H1 (cell line): Measurements from ENCODE around the gene ACHE. TPM values are rescaled to one million over a fixed set of nuclear protein-coding genes. Genes with fewer than 3 reads are reported as not detected.

Experiments used
- BACH1 ChIP-seq: IDR thresholded peaks from 2 replicates; pipeline ENCODE4 v1.6.1; 2012; ENCODE audit warnings: low read length, improper control_type of control experiment
- EP300 ChIP-seq, 2 experiments: IDR thresholded peaks; 1 replicate in 1 of 2; 2 replicates in 1 of 2; pipeline ENCODE4 v1.6.1; 2011 to 2012; ENCODE audit warnings: low read depth in 2 of 2, low read length in 2 of 2, mild to moderate bottlenecking in 2 of 2, borderline replicate concordance in 1 of 2, inconsistent platforms in 1 of 2, moderate library complexity in 1 of 2
- EZH2 ChIP-seq: fragments of 200-600 bp; sonication (generic); IDR thresholded peaks from 2 replicates; pipeline ENCODE4 v1.7.1; 2012; ENCODE audit warnings: low read depth, mild to moderate bottlenecking, moderate library complexity, low read length, inconsistent platforms; ENCODE audit not compliant: severe bottlenecking
- FOSL1 ChIP-seq: IDR thresholded peaks from 2 replicates; pipeline ENCODE4 v1.6.1; 2011; ENCODE audit warnings: mild to moderate bottlenecking, low read depth, low read length, moderate library complexity; ENCODE audit not compliant: insufficient read depth
- GTF2F1 ChIP-seq: IDR thresholded peaks from 2 replicates; pipeline ENCODE4 v1.6.1; 2012; ENCODE audit warnings: low read depth, low read length, improper control_type of control experiment, borderline replicate concordance
- KDM1A ChIP-seq: fragments of 200-600, 300-600 bp; sonication (generic); IDR thresholded peaks from 2 replicates; pipeline ENCODE4 v1.7.1; 2016; ENCODE audit warnings: mild to moderate bottlenecking, low read length, borderline replicate concordance
- POLR2A ChIP-seq, 2 experiments: IDR thresholded peaks; 1 replicate in 1 of 2; 2 replicates in 1 of 2; pipeline ENCODE4 v1.6.1; 2011; ENCODE audit warnings: low read depth in 2 of 2, low read length in 2 of 2, mild to moderate bottlenecking in 2 of 2; ENCODE audit errors: control extremely low read depth in 1 of 2
- polyA plus RNA-seq, 7 experiments: library from polyadenylated mRNA; depleted of rRNA in 3 of 7; stranded (reverse) in 5 of 7; unstranded in 2 of 7; fragments of >200 nt in 5 of 7; fragments of 200-250 nt in 2 of 7; gene quantifications; 1 replicate in 5 of 7; 2 replicates in 1 of 7; 4 replicates in 1 of 7; pipeline versions ENCODE4 v1.2.1 to v1.2.3, GENCODE V29; 2011 to 2013; ENCODE audit warnings: missing spikeins in 2 of 7, mixed read lengths in 2 of 7
- total RNA-seq: library from RNA; stranded (reverse); fragmentation: NEBNext Ultra II Directional; extraction: Animal tissue kit (Norgen Biotek cat#: 25700); gene quantifications from 2 replicates; pipeline ENCODE4 v1.2.1, GENCODE V29; 2021
- TF ChIP-seq, protein P1 (sequence below): fragments of 300-600 bp; sonication (generic); IDR thresholded peaks from 2 replicates; pipeline ENCODE4 v1.7.1; 2012; ENCODE audit warnings: low read length, moderate library complexity, mild to moderate bottlenecking, inconsistent platforms; ENCODE audit not compliant: insufficient replicate concordance
- TF ChIP-seq, protein P2 (sequence below): IDR thresholded peaks from 2 replicates; pipeline ENCODE4 v1.6.1; 2012; ENCODE audit warnings: inconsistent platforms

ACHE gene
- total and polyA plus RNA-seq, 2 of the 8 experiments (the other 6 are each of a cell fraction or from before 2014, with no cell fraction given) = 1.4 to 4.3 TPM

DNA sequence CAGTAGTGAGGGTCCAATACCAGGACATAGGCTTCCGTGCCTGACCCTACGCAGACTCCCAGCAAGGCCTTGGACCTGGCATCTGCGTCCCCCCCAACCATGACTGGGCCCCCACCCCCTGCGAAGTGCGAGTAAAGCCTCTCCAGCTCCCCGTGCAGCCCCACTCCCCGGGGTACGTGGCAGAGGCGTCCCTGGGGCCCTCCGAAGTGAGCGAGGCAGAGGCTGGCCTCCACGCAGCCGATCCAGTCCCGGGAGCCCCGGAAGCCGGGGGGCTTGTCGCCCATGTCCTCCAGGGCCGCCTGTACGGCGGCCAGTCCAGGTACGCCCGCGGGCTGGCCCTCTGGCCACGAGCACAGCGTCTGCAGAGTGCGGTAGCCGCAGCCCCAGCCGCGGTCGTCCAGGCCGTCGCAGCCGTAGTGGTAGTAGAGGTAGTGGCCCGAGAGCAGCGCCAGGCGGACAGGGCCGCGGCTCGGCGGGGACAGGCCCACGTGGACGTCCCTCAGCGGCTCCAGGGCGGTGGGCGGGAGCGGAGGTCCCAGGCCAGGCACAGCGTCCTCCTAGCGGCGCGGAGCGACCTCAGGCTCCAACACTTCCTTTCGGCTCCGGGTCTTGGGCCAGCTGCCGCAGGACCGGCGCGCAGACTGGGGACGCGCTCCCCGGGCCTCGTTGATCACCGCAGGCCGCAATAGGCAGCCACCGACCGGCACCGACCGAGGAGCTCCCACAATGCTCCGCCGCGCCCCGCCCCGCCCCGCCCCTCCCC, 6.5 kb downstream of the ACHE start, which contains the start of gene UFSP1 (continued):
- TF ChIP-seq, protein P1, sequence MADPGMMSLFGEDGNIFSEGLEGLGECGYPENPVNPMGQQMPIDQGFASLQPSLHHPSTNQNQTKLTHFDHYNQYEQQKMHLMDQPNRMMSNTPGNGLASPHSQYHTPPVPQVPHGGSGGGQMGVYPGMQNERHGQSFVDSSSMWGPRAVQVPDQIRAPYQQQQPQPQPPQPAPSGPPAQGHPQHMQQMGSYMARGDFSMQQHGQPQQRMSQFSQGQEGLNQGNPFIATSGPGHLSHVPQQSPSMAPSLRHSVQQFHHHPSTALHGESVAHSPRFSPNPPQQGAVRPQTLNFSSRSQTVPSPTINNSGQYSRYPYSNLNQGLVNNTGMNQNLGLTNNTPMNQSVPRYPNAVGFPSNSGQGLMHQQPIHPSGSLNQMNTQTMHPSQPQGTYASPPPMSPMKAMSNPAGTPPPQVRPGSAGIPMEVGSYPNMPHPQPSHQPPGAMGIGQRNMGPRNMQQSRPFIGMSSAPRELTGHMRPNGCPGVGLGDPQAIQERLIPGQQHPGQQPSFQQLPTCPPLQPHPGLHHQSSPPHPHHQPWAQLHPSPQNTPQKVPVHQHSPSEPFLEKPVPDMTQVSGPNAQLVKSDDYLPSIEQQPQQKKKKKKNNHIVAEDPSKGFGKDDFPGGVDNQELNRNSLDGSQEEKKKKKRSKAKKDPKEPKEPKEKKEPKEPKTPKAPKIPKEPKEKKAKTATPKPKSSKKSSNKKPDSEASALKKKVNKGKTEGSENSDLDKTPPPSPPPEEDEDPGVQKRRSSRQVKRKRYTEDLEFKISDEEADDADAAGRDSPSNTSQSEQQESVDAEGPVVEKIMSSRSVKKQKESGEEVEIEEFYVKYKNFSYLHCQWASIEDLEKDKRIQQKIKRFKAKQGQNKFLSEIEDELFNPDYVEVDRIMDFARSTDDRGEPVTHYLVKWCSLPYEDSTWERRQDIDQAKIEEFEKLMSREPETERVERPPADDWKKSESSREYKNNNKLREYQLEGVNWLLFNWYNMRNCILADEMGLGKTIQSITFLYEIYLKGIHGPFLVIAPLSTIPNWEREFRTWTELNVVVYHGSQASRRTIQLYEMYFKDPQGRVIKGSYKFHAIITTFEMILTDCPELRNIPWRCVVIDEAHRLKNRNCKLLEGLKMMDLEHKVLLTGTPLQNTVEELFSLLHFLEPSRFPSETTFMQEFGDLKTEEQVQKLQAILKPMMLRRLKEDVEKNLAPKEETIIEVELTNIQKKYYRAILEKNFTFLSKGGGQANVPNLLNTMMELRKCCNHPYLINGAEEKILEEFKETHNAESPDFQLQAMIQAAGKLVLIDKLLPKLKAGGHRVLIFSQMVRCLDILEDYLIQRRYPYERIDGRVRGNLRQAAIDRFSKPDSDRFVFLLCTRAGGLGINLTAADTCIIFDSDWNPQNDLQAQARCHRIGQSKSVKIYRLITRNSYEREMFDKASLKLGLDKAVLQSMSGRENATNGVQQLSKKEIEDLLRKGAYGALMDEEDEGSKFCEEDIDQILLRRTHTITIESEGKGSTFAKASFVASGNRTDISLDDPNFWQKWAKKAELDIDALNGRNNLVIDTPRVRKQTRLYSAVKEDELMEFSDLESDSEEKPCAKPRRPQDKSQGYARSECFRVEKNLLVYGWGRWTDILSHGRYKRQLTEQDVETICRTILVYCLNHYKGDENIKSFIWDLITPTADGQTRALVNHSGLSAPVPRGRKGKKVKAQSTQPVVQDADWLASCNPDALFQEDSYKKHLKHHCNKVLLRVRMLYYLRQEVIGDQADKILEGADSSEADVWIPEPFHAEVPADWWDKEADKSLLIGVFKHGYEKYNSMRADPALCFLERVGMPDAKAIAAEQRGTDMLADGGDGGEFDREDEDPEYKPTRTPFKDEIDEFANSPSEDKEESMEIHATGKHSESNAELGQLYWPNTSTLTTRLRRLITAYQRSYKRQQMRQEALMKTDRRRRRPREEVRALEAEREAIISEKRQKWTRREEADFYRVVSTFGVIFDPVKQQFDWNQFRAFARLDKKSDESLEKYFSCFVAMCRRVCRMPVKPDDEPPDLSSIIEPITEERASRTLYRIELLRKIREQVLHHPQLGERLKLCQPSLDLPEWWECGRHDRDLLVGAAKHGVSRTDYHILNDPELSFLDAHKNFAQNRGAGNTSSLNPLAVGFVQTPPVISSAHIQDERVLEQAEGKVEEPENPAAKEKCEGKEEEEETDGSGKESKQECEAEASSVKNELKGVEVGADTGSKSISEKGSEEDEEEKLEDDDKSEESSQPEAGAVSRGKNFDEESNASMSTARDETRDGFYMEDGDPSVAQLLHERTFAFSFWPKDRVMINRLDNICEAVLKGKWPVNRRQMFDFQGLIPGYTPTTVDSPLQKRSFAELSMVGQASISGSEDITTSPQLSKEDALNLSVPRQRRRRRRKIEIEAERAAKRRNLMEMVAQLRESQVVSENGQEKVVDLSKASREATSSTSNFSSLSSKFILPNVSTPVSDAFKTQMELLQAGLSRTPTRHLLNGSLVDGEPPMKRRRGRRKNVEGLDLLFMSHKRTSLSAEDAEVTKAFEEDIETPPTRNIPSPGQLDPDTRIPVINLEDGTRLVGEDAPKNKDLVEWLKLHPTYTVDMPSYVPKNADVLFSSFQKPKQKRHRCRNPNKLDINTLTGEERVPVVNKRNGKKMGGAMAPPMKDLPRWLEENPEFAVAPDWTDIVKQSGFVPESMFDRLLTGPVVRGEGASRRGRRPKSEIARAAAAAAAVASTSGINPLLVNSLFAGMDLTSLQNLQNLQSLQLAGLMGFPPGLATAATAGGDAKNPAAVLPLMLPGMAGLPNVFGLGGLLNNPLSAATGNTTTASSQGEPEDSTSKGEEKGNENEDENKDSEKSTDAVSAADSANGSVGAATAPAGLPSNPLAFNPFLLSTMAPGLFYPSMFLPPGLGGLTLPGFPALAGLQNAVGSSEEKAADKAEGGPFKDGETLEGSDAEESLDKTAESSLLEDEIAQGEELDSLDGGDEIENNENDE = no peak
- TF ChIP-seq FOSL1 = no peak
- TF ChIP-seq, protein P2, sequence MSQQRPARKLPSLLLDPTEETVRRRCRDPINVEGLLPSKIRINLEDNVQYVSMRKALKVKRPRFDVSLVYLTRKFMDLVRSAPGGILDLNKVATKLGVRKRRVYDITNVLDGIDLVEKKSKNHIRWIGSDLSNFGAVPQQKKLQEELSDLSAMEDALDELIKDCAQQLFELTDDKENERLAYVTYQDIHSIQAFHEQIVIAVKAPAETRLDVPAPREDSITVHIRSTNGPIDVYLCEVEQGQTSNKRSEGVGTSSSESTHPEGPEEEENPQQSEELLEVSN = peak; percentile 61
- no peak for TF ChIP-seq EZH2
- no peak for TF ChIP-seq BACH1
- TF ChIP-seq GTF2F1 = no peak
- TF ChIP-seq KDM1A = no peak
- TF ChIP-seq POLR2A (IDR thresholded peaks at IDR 0.05; ENCODE audit: control extremely low read depth in 1 of 2, low read depth in 2 of 2, low read length in 2 of 2) = peak in 1 of 2 experiments; percentile 78; a peak in 2 of 3 replicates
- TF ChIP-seq EP300 (IDR thresholded peaks at IDR 0.05; ENCODE audit: borderline replicate concordance in 1 of 2, low read depth in 2 of 2, low read length in 2 of 2) = no peak
